ENCODE results near the gene MEF2D.

The MEF2D gene

DNA sequence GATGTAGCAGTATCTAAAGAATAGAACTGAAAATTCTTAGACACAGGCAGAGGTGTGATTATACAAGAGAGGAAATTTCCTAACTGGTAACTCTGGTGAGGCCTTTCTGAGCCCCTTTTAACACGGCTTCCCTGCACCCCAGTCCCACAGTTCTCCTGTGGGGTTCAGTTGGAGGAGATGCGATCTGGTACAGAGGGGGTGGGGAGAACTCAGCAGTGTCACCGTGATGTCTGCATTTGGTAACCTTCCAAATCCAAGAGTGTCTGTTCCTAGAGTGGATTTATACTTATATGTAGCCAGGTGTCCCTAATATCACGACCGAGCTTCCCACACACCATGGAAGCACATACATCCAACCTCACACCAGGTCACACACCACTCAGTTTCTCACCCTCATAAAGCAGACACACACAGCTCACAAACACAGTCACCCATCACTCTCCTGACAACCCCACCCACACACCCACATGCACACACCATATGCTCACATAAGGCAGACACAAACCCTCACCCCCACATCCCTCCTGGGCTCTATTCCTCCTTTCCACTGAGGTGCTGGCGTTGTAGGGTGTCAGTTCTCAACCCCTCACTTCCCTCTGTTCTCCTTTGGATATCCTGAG, 83.1 kb downstream of the MEF2D start:
- TF ChIP-seq ZC3H10 (CRISPR knock-in tag; IDR thresholded peaks at IDR 0.05) (no peak), PATZ1 (CRISPR knock-in tag; IDR thresholded peaks at IDR 0.05; ENCODE audit: borderline replicate concordance) (no peak), OSR1 (CRISPR knock-in tag; IDR thresholded peaks at IDR 0.05) (no peak)
- no peak for ATAC-seq

DNA sequence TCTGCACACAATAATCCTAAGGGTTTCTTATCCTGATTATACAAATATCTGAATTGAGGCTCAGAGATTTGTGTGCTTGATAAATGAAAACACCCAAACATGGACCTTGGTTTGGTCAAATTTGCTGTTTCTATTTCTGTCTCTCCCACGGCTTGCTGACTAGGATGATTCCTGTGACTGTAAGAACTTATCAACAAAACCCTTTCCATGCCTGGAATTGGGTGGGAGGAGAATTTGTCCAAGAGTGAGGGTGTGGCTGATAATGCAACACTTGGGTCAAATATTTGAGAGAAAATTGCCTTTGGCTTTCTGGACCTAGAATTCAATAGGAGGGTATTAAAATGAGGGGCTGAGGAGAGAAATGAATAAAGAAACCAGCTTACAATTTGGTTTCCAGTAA, 83.6 kb downstream of the MEF2D start:
- no peak for ATAC-seq
- TF ChIP-seq PPARA (CRISPR knock-in tag; IDR thresholded peaks at IDR 0.05; ENCODE audit: borderline replicate concordance), result no peak

DNA sequence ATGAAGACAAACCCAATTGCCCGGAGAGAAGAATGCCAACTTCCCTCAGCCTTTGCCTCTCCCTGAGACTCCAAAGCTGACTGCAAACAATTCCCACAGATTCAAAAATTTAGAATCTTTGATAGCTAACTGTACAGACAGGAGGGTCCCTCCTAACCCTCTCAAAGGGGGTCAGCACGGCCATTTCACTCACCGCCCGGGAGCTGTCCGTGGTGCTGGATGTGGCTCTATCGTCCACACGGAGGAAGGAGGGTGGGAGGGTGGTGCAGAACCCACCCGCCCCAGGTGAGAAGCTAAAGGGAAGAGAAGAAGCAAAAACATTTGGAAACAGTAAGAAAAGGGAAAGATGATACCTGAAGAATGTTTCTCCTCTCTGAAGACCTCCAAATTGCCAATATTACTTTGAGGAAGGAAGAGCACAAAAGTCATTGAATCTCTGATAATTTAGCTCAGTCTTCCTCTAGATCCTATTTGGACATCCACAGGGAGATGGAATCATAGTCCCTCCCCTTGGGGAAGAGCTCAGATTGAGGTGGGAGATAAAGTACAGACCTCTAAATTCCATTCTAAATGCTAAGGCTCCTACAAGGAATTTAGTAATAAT, 86.0 kb downstream of the MEF2D start:
- no peak for ATAC-seq
- TF ChIP-seq ZNF565 (CRISPR knock-in tag; conservative IDR thresholded peaks at IDR 0.05; ENCODE audit: low read depth) (no peak), RARB (CRISPR knock-in tag; IDR thresholded peaks at IDR 0.05) (no peak), ISL1 (CRISPR knock-in tag; IDR thresholded peaks at IDR 0.05) (no peak), TOX (CRISPR knock-in tag; IDR thresholded peaks at IDR 0.05; ENCODE audit: borderline replicate concordance) (no peak), ESRRG (CRISPR knock-in tag; IDR thresholded peaks at IDR 0.05) (no peak), BACH2 (CRISPR knock-in tag; IDR thresholded peaks at IDR 0.05; ENCODE audit: borderline replicate concordance) (no peak)
- TF ChIP-seq, protein P1, sequence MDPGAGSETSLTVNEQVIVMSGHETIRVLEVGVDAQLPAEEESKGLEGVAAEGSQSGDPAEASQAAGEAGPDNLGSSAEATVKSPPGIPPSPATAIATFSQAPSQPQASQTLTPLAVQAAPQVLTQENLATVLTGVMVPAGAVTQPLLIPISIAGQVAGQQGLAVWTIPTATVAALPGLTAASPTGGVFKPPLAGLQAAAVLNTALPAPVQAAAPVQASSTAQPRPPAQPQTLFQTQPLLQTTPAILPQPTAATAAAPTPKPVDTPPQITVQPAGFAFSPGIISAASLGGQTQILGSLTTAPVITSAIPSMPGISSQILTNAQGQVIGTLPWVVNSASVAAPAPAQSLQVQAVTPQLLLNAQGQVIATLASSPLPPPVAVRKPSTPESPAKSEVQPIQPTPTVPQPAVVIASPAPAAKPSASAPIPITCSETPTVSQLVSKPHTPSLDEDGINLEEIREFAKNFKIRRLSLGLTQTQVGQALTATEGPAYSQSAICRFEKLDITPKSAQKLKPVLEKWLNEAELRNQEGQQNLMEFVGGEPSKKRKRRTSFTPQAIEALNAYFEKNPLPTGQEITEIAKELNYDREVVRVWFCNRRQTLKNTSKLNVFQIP (CRISPR knock-in tag; IDR thresholded peaks at IDR 0.05; ENCODE audit: borderline replicate concordance, low read depth), result no peak
- TF ChIP-seq, protein P2, sequence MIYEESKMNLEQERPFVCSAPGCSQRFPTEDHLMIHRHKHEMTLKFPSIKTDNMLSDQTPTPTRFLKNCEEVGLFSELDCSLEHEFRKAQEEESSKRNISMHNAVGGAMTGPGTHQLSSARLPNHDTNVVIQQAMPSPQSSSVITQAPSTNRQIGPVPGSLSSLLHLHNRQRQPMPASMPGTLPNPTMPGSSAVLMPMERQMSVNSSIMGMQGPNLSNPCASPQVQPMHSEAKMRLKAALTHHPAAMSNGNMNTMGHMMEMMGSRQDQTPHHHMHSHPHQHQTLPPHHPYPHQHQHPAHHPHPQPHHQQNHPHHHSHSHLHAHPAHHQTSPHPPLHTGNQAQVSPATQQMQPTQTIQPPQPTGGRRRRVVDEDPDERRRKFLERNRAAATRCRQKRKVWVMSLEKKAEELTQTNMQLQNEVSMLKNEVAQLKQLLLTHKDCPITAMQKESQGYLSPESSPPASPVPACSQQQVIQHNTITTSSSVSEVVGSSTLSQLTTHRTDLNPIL (CRISPR knock-in tag; IDR thresholded peaks at IDR 0.05; ENCODE audit: low read depth), result no peak
